ENCODE data around the gene TTC7B.

The TTC7B gene

GRCh38 chr14:90612801-90613200, 203.4 kb downstream of the TTC7B start:
- DNase-seq: no peak

GRCh38 chr14:90611936-90612335, 204.3 kb downstream of the TTC7B start:
- no peak for DNase-seq

GRCh38 chr14:90611501-90611900, 204.7 kb downstream of the TTC7B start:
- no peak for DNase-seq

GRCh38 chr14:90610346-90611040, 205.7 kb downstream of the TTC7B start:
- no peak for DNase-seq

GRCh38 chr14:90609376-90609775, 206.9 kb downstream of the TTC7B start:
- DNase-seq: no peak

- DNase-seq: no peak
These were observed 207.3 kb downstream of the TTC7B start for GRCh38 chr14:90608929-90609341.

- no peak for DNase-seq
These were observed 207.9 kb downstream of the TTC7B start for GRCh38 chr14:90608281-90608680.

- DNase-seq: no peak
These were observed 209.1 kb downstream of the TTC7B start for GRCh38 chr14:90607141-90607540.

GRCh38 chr14:90606434-90606833, 209.8 kb downstream of the TTC7B start:
- DNase-seq: no peak

GRCh38 chr14:90605430-90605829, 210.8 kb downstream of the TTC7B start:
- no peak for DNase-seq

GRCh38 chr14:90604356-90604755, 211.9 kb downstream of the TTC7B start:
- no peak for DNase-seq

GRCh38 chr14:90603841-90604240, 212.4 kb downstream of the TTC7B start:
- no peak for DNase-seq

- no peak for DNase-seq
These were observed 212.9 kb downstream of the TTC7B start for GRCh38 chr14:90603336-90603735.

- no peak for DNase-seq
These were observed 214.0 kb downstream of the TTC7B start for GRCh38 chr14:90602088-90602687.

- DNase-seq: no peak
These were observed 214.7 kb downstream of the TTC7B start for GRCh38 chr14:90601563-90601962.

- no peak for DNase-seq
These were observed 215.6 kb downstream of the TTC7B start for GRCh38 chr14:90600619-90601018.

- DNase-seq: no peak
These were observed 216.3 kb downstream of the TTC7B start for GRCh38 chr14:90599748-90600507.

GRCh38 chr14:90599339-90599738, 216.9 kb downstream of the TTC7B start:
- DNase-seq: no peak

- DNase-seq: no peak
These were observed 218.3 kb downstream of the TTC7B start for GRCh38 chr14:90597961-90598360.

GRCh38 chr14:90596733-90597132, 219.5 kb downstream of the TTC7B start:
- no peak for DNase-seq

GRCh38 chr14:90593254-90594040, 222.8 kb downstream of the TTC7B start:
- DNase-seq: no peak

- no peak for DNase-seq
These were observed 223.6 kb downstream of the TTC7B start for GRCh38 chr14:90592655-90593054.

GRCh38 chr14:90587918-90588317, 228.3 kb downstream of the TTC7B start:
- no peak for DNase-seq

All from activated CD8-positive, alpha-beta memory T cell treated with anti-CD3 and anti-CD28 coated beads for 24 hours (primary cell).